SK-N-SH (cell line): ENCODE results near the gene SULF2. TPM values are rescaled to one million over a fixed set of nuclear protein-coding genes. Genes with fewer than 3 reads are reported as not detected.
A peak's percentile ranks its signal among the peaks of the same experiment; 100 is the strongest.

Experiments
- CTCF ChIA-PET: fragments of 300-600, 350-600 bp; formaldehyde crosslinking; extraction: SDS; loops from one replicate; lab custom pipeline; 2021; lab: Yijun Ruan, JAX
- POLR2A ChIA-PET: fragments of 350-600 bp; sonication (Branson Sonifier 250); formaldehyde crosslinking; extraction: SDS; loops from one replicate; lab custom pipeline; 2020; ENCODE audit warnings: antibody characterized with exemption, inconsistent platforms; lab: Yijun Ruan, JAX
- DNase-seq: peaks from one replicate; pipeline ENCODE4 v3.0.0; 2012
- H2AFZ ChIP-seq: fragments of 200-600 bp; sonication (generic); 2 replicates; pipeline ENCODE4 v1.8.1; 2016; ENCODE audit warnings: antibody characterized with exemption, mild to moderate bottlenecking, low read depth
- H3F3A ChIP-seq: fragments of 200-600 bp; sonication (generic); replicated peaks from 2 replicates; pipeline ENCODE3; 2016; ENCODE audit warnings: antibody characterized with exemption, mild to moderate bottlenecking; ENCODE audit not compliant: insufficient read depth
- H3K27ac ChIP-seq, 2 experiments: fragments of 200-500 bp in 1 of 2; fragments of 200-600 bp in 1 of 2; sonication (Bioruptor generic) in 1 of 2; sonication (generic), shearing (Covaris generic) in 1 of 2; 2 replicates each; pipeline versions ENCODE4 v1.5.1 to v1.6.1; 2014 to 2016; ENCODE audit warnings: low read depth in 2 of 2, inconsistent platforms in 1 of 2, low read length in 1 of 2, mild to moderate bottlenecking in 1 of 2, mixed read lengths in 1 of 2
- H3K27me3 ChIP-seq: fragments of 200-600 bp; sonication (generic), shearing (Covaris generic); 2 replicates; pipeline ENCODE4 v1.6.1; 2016; ENCODE audit warnings: mixed run types; ENCODE audit not compliant: insufficient read depth
- H3K36me3 ChIP-seq, 2 experiments: fragments of 200-500 bp in 1 of 2; fragments of 200-600 bp in 1 of 2; sonication (Bioruptor generic) in 1 of 2; sonication (generic) in 1 of 2; replicated peaks in 1 of 2; 2 replicates each; pipeline versions ENCODE3 to v1.5.1; 2014 to 2016; ENCODE audit warnings: low read length in 1 of 2, mild to moderate bottlenecking in 1 of 2; ENCODE audit not compliant: insufficient read depth in 2 of 2, control insufficient read depth in 1 of 2
- H3K4me1 ChIP-seq, 2 experiments: fragments of 200-500 bp in 1 of 2; fragments of 200-600 bp in 1 of 2; sonication (Bioruptor generic) in 1 of 2; sonication (generic), shearing (Covaris generic) in 1 of 2; 2 replicates each; pipeline versions ENCODE4 v1.5.1 to v1.6.1; 2014 to 2016; ENCODE audit warnings: low read depth in 1 of 2, low read length in 1 of 2, mixed run types in 1 of 2; ENCODE audit not compliant: insufficient read depth in 2 of 2, control insufficient read depth in 1 of 2
- H3K4me2 ChIP-seq: fragments of 200-600 bp; sonication (generic), shearing (Covaris generic); 2 replicates; pipeline ENCODE4 v1.6.1; 2017; ENCODE audit warnings: mixed run types
- H3K4me3 ChIP-seq, 2 experiments: fragments of 200-500 bp in 1 of 2; fragments of 200-600 bp in 1 of 2; sonication (Bioruptor generic) in 1 of 2; sonication (generic), shearing (Covaris generic) in 1 of 2; 2 replicates each; pipeline versions ENCODE4 v1.5.1 to v1.8.1; 2014 to 2016; ENCODE audit warnings: low read depth in 2 of 2, inconsistent platforms in 1 of 2, low read length in 1 of 2, mild to moderate bottlenecking in 1 of 2, mixed read lengths in 1 of 2, moderate library complexity in 1 of 2
- H3K79me2 ChIP-seq: fragments of 200-600 bp; sonication (generic); 2 replicates; pipeline ENCODE4 v1.8.1; 2017; ENCODE audit warnings: mild to moderate bottlenecking; ENCODE audit not compliant: insufficient read depth
- H3K9ac ChIP-seq: fragments of 200-600 bp; sonication (generic); 2 replicates; pipeline ENCODE4 v1.6.1; 2017; ENCODE audit warnings: mixed run types
- H3K9me2 ChIP-seq: fragments of 200-600 bp; sonication (generic); 2 replicates; pipeline ENCODE4 v1.6.1; 2017; ENCODE audit warnings: mixed run types
- H3K9me3 ChIP-seq: fragments of 200-600 bp; sonication (generic); 2 replicates; pipeline ENCODE4 v1.6.1; 2017; ENCODE audit warnings: mixed run types, mild to moderate bottlenecking, moderate library complexity
- H4K20me1 ChIP-seq: fragments of 200-600 bp; sonication (generic); 2 replicates; pipeline ENCODE4 v1.6.1; 2017; ENCODE audit warnings: mild to moderate bottlenecking, mixed run types; ENCODE audit not compliant: insufficient read depth
- ELF1 ChIP-seq: IDR thresholded peaks from 2 replicates; pipeline ENCODE4 v1.4.0; 2012
- EP300 ChIP-seq, 2 experiments: IDR thresholded peaks; 2 replicates each; pipeline versions ENCODE4 v1.4.0 to v1.6.1; 2012; ENCODE audit warnings: borderline replicate concordance in 1 of 2, low read depth in 1 of 2, low read length in 1 of 2
- FOSL2 ChIP-seq: IDR thresholded peaks from 2 replicates; pipeline ENCODE4 v1.4.0; 2012; ENCODE audit warnings: low read depth, mild to moderate bottlenecking, moderate library complexity, borderline replicate concordance
- FOXM1 ChIP-seq: IDR thresholded peaks from 2 replicates; pipeline ENCODE4 v1.4.0; 2012; ENCODE audit warnings: low read depth, mild to moderate bottlenecking
- GABPA ChIP-seq: IDR thresholded peaks from 2 replicates; pipeline ENCODE4 v1.4.0; 2012; ENCODE audit warnings: low read depth, mild to moderate bottlenecking
- GATA2 ChIP-seq: sonication (generic); formaldehyde crosslinking; IDR thresholded peaks from 2 replicates; pipeline ENCODE4 v1.5.0; 2020; ENCODE audit warnings: mild to moderate bottlenecking, missing genetic modification reagents
- MXI1 ChIP-seq: IDR thresholded peaks from 2 replicates; pipeline ENCODE4 v1.6.1; 2012; ENCODE audit warnings: mild to moderate bottlenecking, low read depth, low read length, improper control_type of control experiment
- NFIC ChIP-seq: IDR thresholded peaks from 2 replicates; pipeline ENCODE4 v1.4.0; 2012; ENCODE audit warnings: borderline replicate concordance
- NRF1 ChIP-seq: IDR thresholded peaks from 2 replicates; pipeline ENCODE4 v1.6.1; 2012; ENCODE audit warnings: low read depth, mild to moderate bottlenecking, low read length
- POLR2AphosphoS5 ChIP-seq: IDR thresholded peaks from 2 replicates; pipeline ENCODE4 v1.6.1; 2012; ENCODE audit warnings: low read depth, low read length
- RAD21 ChIP-seq: IDR thresholded peaks from 2 replicates; pipeline ENCODE4 v1.6.1; 2012; ENCODE audit warnings: mild to moderate bottlenecking, low read length
- RCOR1 ChIP-seq: fragments of 150-350 bp; IDR thresholded peaks from 2 replicates; pipeline ENCODE4 v1.6.1; 2017; ENCODE audit warnings: antibody characterized with exemption, low read length
- RXRA ChIP-seq: IDR thresholded peaks from 2 replicates; pipeline ENCODE4 v1.4.0; 2012; ENCODE audit warnings: low read depth, mild to moderate bottlenecking, borderline replicate concordance
- SMC3 ChIP-seq: IDR thresholded peaks from 2 replicates; pipeline ENCODE4 v1.6.1; 2012; ENCODE audit warnings: low read depth, low read length, improper control_type of control experiment
- TAF1 ChIP-seq: IDR thresholded peaks from 2 replicates; pipeline ENCODE4 v1.6.1; 2012; ENCODE audit warnings: low read depth, mild to moderate bottlenecking, low read length, moderate library complexity, borderline replicate concordance
- TEAD4 ChIP-seq: IDR thresholded peaks from 2 replicates; pipeline ENCODE4 v1.4.0; 2012; ENCODE audit warnings: mild to moderate bottlenecking, borderline replicate concordance; ENCODE audit not compliant: insufficient read depth
- USF1 ChIP-seq: IDR thresholded peaks from 2 replicates; pipeline ENCODE4 v1.4.0; 2012; ENCODE audit warnings: low read depth, borderline replicate concordance
- YY1 ChIP-seq: IDR thresholded peaks from 2 replicates; pipeline ENCODE4 v1.4.0; 2012; ENCODE audit warnings: low read depth, mild to moderate bottlenecking
- WGBS: methylation state at CpG from one replicate; pipeline ENCODE4 v1.1.6; 2017; ENCODE audit warnings: low lambda C conversion rate; 5-methylcytosine and 5-hydroxymethylcytosine counted together
- polyA plus RNA-seq, 3 experiments: library from polyadenylated mRNA; depleted of rRNA; stranded (reverse); fragments of >200 nt; gene quantifications; 2 replicates each; pipeline ENCODE4 v1.2.3, GENCODE V29; 2012
- TF ChIP-seq, protein P1 (sequence below): IDR thresholded peaks from 2 replicates; pipeline ENCODE4 v1.4.0; 2012; ENCODE audit warnings: low read depth, borderline replicate concordance
- TF ChIP-seq, protein P2 (sequence below): IDR thresholded peaks from 2 replicates; pipeline ENCODE4; 2012

Gene SULF2
- polyA plus RNA-seq, 1 of the 3 experiments (the other 2 are of a cell fraction) = 20.2 TPM

DNA sequence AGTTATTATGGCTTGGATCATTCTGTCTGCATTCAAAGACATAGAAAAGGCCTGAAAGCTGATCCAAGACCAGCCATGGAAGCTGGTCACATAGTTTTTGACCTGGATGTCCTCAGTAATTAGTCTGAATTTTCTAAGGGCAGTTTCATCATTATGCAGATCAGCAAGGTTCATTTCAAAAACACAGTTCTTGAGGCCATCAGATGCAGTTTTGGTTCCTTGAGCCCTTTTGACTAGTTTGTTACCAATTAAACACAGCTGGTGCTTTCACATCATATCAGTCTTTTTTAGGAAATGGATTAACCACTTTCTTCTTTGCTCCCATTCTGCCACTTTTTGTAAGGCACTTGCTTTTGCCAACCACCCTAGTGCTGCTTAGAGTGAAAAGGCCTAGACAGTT lies 154.2 kb downstream of the SULF2 start:
- no peak for DNase-seq
- no peaks in the 10 kb centered on the region for H3K27me3 ChIP-seq

GRCh38 chr20:47629907-47630306 lies 155.4 kb downstream of the SULF2 start:
- no peak overlapping the region for H3K27ac ChIP-seq
- no peaks in the 10 kb centered on the region for H4K20me1 ChIP-seq
- H3K9me2 ChIP-seq = no peaks in the 10 kb centered on the region
- H3K9me3 ChIP-seq = no peaks in the 10 kb centered on the region
- ChIA-PET CTCF (interaction anchor here (2.7 kb wide), 1 partner anchor 246 kb away, joined by 20 read pairs; no protein-coding TSS in a partner anchor), POLR2A (no interaction called here)
- peaks cover 28 to 39% of the 10 kb centered on the region in 2 experiments for H3K36me3 ChIP-seq
- H3K9ac ChIP-seq = no peak overlapping the region
- no peak overlapping the region for H3K4me3 ChIP-seq
- 71% methylated on average over 2 of the region's 2 CpGs for WGBS
- H3K79me2 ChIP-seq = no peaks in the 10 kb centered on the region
- H3K4me2 ChIP-seq = no peak overlapping the region
- TF ChIP-seq USF1 = no peak
- no peak for TF ChIP-seq NRF1
- TF ChIP-seq RXRA = no peak
- TF ChIP-seq FOXM1 = no peak
- TF ChIP-seq GATA2 (CRISPR knock-in tag) = peak; percentile 47
- TF ChIP-seq TEAD4 = no peak
- no peak for TF ChIP-seq POLR2AphosphoS5
- no peak for TF ChIP-seq GABPA
- TF ChIP-seq ELF1 = no peak
- no peak for TF ChIP-seq NFIC
- no peak for TF ChIP-seq RAD21
- TF ChIP-seq SMC3 = no peak
- TF ChIP-seq MXI1 = no peak
- no peak for TF ChIP-seq FOSL2
- TF ChIP-seq, protein P1, sequence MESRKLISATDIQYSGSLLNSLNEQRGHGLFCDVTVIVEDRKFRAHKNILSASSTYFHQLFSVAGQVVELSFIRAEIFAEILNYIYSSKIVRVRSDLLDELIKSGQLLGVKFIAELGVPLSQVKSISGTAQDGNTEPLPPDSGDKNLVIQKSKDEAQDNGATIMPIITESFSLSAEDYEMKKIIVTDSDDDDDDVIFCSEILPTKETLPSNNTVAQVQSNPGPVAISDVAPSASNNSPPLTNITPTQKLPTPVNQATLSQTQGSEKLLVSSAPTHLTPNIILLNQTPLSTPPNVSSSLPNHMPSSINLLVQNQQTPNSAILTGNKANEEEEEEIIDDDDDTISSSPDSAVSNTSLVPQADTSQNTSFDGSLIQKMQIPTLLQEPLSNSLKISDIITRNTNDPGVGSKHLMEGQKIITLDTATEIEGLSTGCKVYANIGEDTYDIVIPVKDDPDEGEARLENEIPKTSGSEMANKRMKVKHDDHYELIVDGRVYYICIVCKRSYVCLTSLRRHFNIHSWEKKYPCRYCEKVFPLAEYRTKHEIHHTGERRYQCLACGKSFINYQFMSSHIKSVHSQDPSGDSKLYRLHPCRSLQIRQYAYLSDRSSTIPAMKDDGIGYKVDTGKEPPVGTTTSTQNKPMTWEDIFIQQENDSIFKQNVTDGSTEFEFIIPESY = no peak
- TF ChIP-seq, protein P2, sequence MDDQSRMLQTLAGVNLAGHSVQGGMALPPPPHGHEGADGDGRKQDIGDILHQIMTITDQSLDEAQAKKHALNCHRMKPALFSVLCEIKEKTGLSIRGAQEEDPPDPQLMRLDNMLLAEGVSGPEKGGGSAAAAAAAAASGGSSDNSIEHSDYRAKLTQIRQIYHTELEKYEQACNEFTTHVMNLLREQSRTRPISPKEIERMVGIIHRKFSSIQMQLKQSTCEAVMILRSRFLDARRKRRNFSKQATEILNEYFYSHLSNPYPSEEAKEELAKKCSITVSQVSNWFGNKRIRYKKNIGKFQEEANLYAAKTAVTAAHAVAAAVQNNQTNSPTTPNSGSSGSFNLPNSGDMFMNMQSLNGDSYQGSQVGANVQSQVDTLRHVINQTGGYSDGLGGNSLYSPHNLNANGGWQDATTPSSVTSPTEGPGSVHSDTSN = no peak
- peak; percentile 86 for TF ChIP-seq RCOR1
- no peak for TF ChIP-seq YY1
- peak in 1 of 2 experiments; percentile 69; a peak in 2 of 4 replicates for TF ChIP-seq EP300 (IDR thresholded peaks at IDR 0.05; ENCODE audit: borderline replicate concordance in 1 of 2, low read depth in 1 of 2, low read length in 1 of 2)
- H3K4me1 ChIP-seq = no peaks in the 10 kb centered on the region; a peak in 1 of 4 replicates
- no peaks in the 10 kb centered on the region for H3F3A ChIP-seq
- peak; percentile 21 for DNase-seq
- no peaks in the 10 kb centered on the region for H3K27me3 ChIP-seq
- H2AFZ ChIP-seq = no peak overlapping the region

More for the DNA sequence above, 154.2 kb downstream of the SULF2 start:
- Histone ChIP-seq H3K79me2 (no peaks in the 10 kb centered on the region), H3K9ac (no peak overlapping the region), H3K36me3 (peaks cover 32 to 44% of the 10 kb centered on the region in 2 experiments), H3K4me2 (no peak overlapping the region), H3K9me3 (no peaks in the 10 kb centered on the region), H3F3A (no peaks in the 10 kb centered on the region), H3K4me1 (no peaks in the 10 kb centered on the region; a peak in 1 of 4 replicates), H2AFZ (no peak overlapping the region; the same call in 1 of the 2 replicates), H3K4me3 (no peak overlapping the region), H3K9me2 (no peaks in the 10 kb centered on the region), H3K27ac (no peak overlapping the region), H4K20me1 (no peaks in the 10 kb centered on the region)
- TF ChIP-seq NFIC (no peak), TAF1 (no peak), FOXM1 (no peak), TEAD4 (no peak), GATA2 (CRISPR knock-in tag) (no peak), GABPA (no peak)
- POLR2A ChIA-PET = no interaction called here
- CTCF ChIA-PET = interaction anchor here (0.9 to 2.7 kb wide), 4 partner anchors 10 to 247 kb away, joined by 3 to 20 read pairs (median 9); no protein-coding TSS in a partner anchor
